BJ (cell line): ENCODE measurements around the gene CDKN1B. TPM values are rescaled to one million over a fixed set of nuclear protein-coding genes. Genes with fewer than 3 reads are reported as not detected.

ENCODE experiments used
- CTCF ChIA-PET: fragments of 350-600 bp; formaldehyde crosslinking; extraction: SDS; loops from one replicate; lab custom pipeline; 2021; ENCODE audit warnings: antibody characterized with exemption, inconsistent platforms; lab: Yijun Ruan, JAX
- POLR2A ChIA-PET: fragments of 300-600 bp; sonication (Branson Sonifier 250); formaldehyde crosslinking; extraction: SDS; loops from one replicate; lab custom pipeline; 2021; ENCODE audit warnings: antibody characterized with exemption; lab: Charles Lee
- DNase-seq: peaks from one replicate; pipeline ENCODE4 v3.0.0-alpha.2; 2011; ENCODE audit warnings: low read depth
- H3K27me3 ChIP-seq: 2 replicates; pipeline ENCODE4 v1.6.0; 2011; ENCODE audit warnings: low read length; ENCODE audit not compliant: control insufficient read depth, insufficient read depth
- H3K36me3 ChIP-seq: 2 replicates; pipeline ENCODE4 v1.5.1; 2011; ENCODE audit warnings: low read length; ENCODE audit not compliant: control insufficient read depth, insufficient read depth
- H3K4me3 ChIP-seq: 2 replicates; pipeline ENCODE4 v1.5.1; 2011; ENCODE audit warnings: low read depth, mild to moderate bottlenecking, control low read depth, low read length
- CTCF ChIP-seq: IDR thresholded peaks from 2 replicates; pipeline ENCODE4 v1.5.1; 2011; ENCODE audit warnings: low read depth, mild to moderate bottlenecking, control low read depth, inconsistent platforms, low read length, moderate library complexity; ENCODE audit not compliant: insufficient read depth
- polyA plus RNA-seq: library from polyadenylated mRNA; depleted of rRNA; stranded (reverse); fragments of >200 nt; gene quantifications from 2 replicates; pipeline ENCODE4 v1.2.3, GENCODE V29; 2011; rRNA removed
- small RNA-seq: library from RNA; depleted of rRNA; stranded (forward); fragments of <200 nt; gene quantifications from one replicate; pipeline ENCODE3, GENCODE V24; 2012; ENCODE audit warnings: low replicate concordance, low read depth; ENCODE audit not compliant: insufficient read length

Gene CDKN1B
- polyA plus RNA-seq, 1 experiment = 19.7 TPM

- no peaks in the 10 kb centered on the region for H3K36me3 ChIP-seq
- H3K4me3 ChIP-seq = no peak overlapping the region
- POLR2A ChIA-PET = interaction anchor here (0.6 kb wide), 1 partner anchor 20 kb away, joined by 3 read pairs; no protein-coding TSS in a partner anchor
- H3K27me3 ChIP-seq = no peaks in the 10 kb centered on the region
- TF ChIP-seq CTCF = no peak
- no peak for DNase-seq
- CTCF ChIA-PET = interaction anchor here (1.3 kb wide), 1 partner anchor 20 kb away, joined by 3 read pairs; no protein-coding TSS in a partner anchor
Measured at GRCh38 chr12:12757121-12757520, 40.0 kb downstream of the CDKN1B start.

GRCh38 chr12:12759234-12759915 is 42.2 kb downstream of the CDKN1B start:
- no peak for TF ChIP-seq CTCF
- no peak for DNase-seq
- Histone ChIP-seq H3K36me3 (no peaks in the 10 kb centered on the region), H3K4me3 (no peak overlapping the region), H3K27me3 (no peaks in the 10 kb centered on the region)
- ChIA-PET CTCF (interaction anchor here (0.6 to 1.4 kb wide), 3 partner anchors 12 to 1272 kb away, joined by 3 to 5 read pairs (median 3); no protein-coding TSS in a partner anchor), POLR2A (no interaction called here)

DNA sequence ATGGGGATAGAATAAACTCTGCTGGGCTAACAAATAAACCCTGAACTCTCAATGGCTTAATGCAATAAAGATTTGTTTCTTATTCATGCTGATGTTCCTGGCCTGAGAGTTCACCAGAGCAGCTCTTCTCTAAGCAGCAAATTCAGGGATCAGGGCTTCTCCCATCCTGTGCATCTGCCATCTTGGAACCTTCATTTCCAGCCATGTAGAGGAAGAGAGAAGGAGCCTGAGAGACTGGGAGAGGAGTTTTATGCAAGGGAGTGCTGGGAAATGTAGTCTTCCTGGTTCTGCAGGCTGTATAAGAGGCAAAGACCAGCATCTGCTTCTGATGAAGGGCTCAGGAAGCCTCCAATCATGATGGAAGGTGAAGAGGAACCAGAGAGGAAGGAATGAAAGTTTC is 47.7 kb downstream of the CDKN1B start:
- no peak for DNase-seq
- TF ChIP-seq CTCF = no peak
- H3K4me3 ChIP-seq = no peak overlapping the region
- ChIA-PET CTCF (interaction anchor here (1.2 kb wide), 1 partner anchor 14 kb away, joined by 3 read pairs; no protein-coding TSS in a partner anchor), POLR2A (no interaction called here)
- no peaks in the 10 kb centered on the region for H3K27me3 ChIP-seq
- no peaks in the 10 kb centered on the region for H3K36me3 ChIP-seq

DNA sequence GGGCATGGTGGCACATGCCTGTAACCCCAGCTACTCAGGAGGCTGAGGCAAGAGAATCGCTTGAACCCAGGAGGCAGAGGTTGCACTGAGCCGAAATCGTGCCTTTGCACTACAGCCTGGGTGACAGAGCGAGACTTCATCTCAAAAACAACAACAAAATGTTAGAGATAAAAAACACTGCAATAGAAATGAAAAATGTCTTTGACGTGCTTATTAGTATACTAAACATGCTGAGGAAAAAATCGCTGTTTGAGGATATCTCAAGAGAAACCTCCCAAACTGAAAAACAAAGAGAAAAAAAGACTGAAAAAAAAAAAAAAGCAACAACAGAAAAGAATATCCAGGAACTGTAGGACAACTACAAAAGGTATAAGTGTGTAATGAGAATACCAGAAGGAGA is 53.1 kb downstream of the CDKN1B start:
- CTCF ChIA-PET = no interaction called here
- POLR2A ChIA-PET = no interaction called here
- no peak overlapping the region for H3K4me3 ChIP-seq
- DNase-seq = no peak
- H3K27me3 ChIP-seq = no peaks in the 10 kb centered on the region
- no peak for TF ChIP-seq CTCF
- no peaks in the 10 kb centered on the region for H3K36me3 ChIP-seq

Small RNA genes within 50 kb of the gene (small RNA-seq; reads per million reads assigned to genes)
- not detected for gene MIR613

Other genes starting within 250 kb of the CDKN1B start
- gene DUSP16, start 154.5 kb upstream of the CDKN1B start, polyA plus RNA-seq = 5.5 and 7.9 TPM in 2 replicates
- gene CREBL2, start 105.5 kb upstream of the CDKN1B start, polyA plus RNA-seq = 15.4 and 25.6 TPM in 2 replicates
- gene GPR19, start 21.2 kb upstream of the CDKN1B start, polyA plus RNA-seq = 0.42 and 0.60 TPM in 2 replicates
- gene APOLD1, start 68.3 kb downstream of the CDKN1B start, polyA plus RNA-seq = 7.2 and 8.7 TPM in 2 replicates
- gene DDX47, start 96.0 kb downstream of the CDKN1B start, polyA plus RNA-seq = 47.9 and 68.9 TPM in 2 replicates
- gene GPRC5A, start 174.2 kb downstream of the CDKN1B start, polyA plus RNA-seq = 230 and 241 TPM in 2 replicates
- not detected in 2 replicates for gene GPRC5D, start 234.8 kb downstream of the CDKN1B start, polyA plus RNA-seq